Endometrial microvascular endothelial cells (primary cell): ENCODE measurements around the gene ARHGEF12. TPM values are rescaled to one million over a fixed set of nuclear protein-coding genes. Genes with fewer than 3 reads are reported as not detected.

ENCODE experiments used
- in situ Hi-C: cut with HindIII; loops from 2 replicates; pipeline ENCODE4 v1.10.0; 2017; ENCODE audit warnings: low sequenced_read_pairs, low pct_unique_long_range_greater_than_20kb; ENCODE audit errors: inconsistent ontology term
- total RNA-seq: library from RNA; depleted of rRNA; stranded (reverse); fragments of >200 nt; gene quantifications from one replicate; pipeline ENCODE4 v1.2.3, GENCODE V29; 2015; ENCODE audit errors: inconsistent ontology term

The ARHGEF12 gene
- total RNA-seq, 1 donor from 2014 or later = 60.8 TPM

DNA sequence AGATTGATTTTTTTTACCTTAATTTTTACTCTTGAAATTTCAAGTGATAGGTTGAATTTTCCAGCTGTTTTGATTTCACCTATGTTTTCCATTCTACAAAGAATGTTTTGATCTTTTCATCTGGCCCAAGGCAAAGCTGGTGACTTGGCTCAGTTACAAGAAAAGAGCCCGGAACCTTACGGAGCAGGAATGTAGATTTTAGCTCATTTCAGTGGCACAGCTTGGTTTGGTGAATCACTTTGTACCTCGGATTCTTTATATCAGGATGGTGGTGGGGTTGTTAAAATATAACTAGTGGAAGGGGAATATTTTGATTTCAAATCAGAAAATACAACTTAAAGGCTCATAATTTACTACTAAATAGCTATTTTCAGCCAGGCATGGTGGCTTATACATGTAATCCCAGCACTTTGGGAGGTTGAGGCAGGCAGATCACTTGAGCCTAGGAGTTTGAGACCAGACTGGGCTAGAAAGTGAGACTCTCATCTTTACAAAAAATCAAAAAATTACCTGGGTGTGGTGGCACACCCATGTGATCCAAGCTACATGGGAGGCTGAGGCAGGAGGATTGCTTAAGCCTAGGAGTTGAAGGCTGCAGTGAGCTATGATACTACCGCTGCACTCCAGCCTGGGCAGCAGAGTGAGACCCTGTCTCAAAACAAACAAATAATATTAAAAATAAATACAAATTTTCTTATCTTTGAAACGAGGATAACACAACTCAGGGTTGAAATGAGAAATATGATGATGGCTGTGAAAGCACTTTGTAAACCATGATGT is 166.0 kb downstream of the ARHGEF12 start:
- in situ Hi-C loops = loop anchor here (25.0 kb wide), 1 partner anchor 185 kb away; no protein-coding TSS in a partner anchor

DNA sequence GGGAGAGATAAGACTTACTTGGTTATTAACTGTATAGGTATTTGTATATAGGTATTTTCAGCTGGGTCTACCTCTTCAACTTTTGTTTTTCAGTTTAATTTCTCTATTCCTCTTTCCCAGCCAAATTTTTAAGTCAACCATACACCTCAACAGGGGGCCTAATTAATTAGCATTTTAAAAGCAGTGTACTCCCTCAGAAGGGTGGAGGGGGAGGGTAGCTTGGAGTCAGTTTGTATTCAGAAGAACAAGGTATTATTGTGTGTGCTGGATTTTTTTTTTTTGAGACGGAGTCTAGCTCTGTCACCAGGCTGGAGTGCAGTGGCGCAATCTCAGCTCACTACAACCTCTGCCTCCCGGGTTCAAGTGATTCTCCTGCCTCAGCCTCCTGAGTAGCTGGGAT is 167.3 kb downstream of the ARHGEF12 start:
- in situ Hi-C loops = loop anchor here (25.0 kb wide), 1 partner anchor 184 kb away; no protein-coding TSS in a partner anchor

- in situ Hi-C loops = loop anchor here (25.0 kb wide), 1 partner anchor 181 kb away; no protein-coding TSS in a partner anchor
These were observed 169.7 kb downstream of the ARHGEF12 start for GRCh38 chr11:120505801-120506425.

DNA sequence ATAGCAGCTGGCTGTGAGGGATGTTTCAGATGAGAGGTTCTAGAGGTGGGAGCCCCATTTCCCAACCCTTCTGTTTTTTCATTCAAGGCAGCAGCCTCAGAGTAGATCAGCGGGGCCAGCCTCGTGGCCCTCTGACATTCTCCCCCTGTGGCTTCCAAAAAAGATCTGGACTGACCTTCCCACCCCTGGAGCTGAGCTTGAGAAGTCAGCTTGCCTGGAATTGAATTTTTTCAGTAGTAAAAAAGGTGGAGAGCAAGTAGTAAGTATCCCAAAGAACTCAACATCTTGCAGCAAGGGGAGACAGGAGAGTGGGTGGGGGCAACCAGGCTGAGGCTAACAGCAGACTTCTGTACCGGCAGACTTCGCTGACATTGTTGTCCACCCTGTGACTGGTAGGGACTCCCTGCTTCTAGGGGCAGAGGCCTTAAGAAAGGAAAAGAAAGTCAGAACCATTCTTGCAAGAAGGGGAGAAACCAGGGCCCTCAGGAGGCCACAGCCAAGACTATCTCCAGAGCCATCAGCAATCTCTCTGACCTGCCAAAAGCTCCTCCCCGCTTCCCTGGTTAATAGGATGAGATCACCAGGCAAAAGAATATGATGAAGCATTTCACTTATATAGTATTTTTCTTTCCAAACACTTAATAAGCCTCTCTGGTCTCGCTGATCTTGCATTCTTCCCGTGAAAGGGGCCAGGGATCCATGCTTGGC is 173.3 kb downstream of the ARHGEF12 start:
- in situ Hi-C loops = loop anchor here (25.0 kb wide), 1 partner anchor 178 kb away; no protein-coding TSS in a partner anchor

- in situ Hi-C loops = loop anchor here (25.0 kb wide), 1 partner anchor 177 kb away; no protein-coding TSS in a partner anchor
These were observed 174.3 kb downstream of the ARHGEF12 start for GRCh38 chr11:120510406-120511115.

GRCh38 chr11:120511116-120511819 is 175.1 kb downstream of the ARHGEF12 start, which contains the start of gene GRIK4:
Gene GRIK4, plus strand, starts transcription at chr11:120511748. Its CDS starts 148,571 bp downstream, at chr11:120660319.
- in situ Hi-C loops = loop anchor here (25.0 kb wide), 1 partner anchor 176 kb away; no protein-coding TSS in a partner anchor

DNA sequence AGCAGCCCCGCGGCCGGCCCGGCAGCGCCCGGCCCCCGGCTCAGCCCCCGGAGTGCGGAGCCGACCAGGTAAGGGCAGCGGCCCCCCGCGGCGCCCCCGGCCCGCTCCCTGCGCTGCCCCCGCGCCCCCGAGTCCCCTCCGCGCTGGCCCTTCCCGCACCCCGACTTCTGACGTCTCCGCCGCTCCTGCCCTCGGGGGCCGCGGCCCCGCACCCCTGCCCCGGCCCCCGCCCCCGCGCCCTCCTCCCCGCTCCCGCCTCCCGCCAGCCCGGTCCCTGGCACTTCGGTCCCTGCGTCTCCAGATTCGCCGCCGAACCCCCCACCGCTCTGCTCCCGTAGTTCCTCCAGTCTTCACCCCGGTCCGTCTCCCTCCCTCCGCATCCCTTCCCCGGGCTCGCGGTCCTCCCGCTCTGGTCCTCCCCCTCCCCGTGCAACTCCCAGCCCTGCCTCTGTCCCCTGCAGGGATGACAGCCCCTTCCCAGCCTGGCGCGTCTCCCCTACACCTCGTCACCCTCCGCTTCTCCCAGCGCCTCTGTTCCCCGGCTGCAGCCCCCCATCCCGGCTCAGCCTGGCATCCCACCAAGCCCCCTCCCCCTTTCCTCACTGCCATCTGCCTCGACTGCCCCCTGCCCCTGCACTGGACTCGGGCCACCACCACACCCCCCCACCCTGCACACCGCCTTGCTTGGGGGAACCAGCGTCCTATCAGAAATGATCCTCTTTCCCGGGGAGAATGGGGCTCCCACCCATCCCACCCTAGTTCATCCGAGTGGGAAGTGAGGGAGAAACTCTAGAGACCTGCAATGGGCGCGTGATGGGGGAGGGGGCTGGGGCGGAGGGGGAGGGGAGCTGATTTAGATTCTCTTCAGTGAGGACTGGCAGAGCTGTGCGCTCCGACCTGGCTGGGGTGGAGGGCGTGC is 175.9 kb downstream of the ARHGEF12 start:
- in situ Hi-C loops = loop anchor here (25.0 kb wide), 1 partner anchor 175 kb away; no protein-coding TSS in a partner anchor

- in situ Hi-C loops = loop anchor here (25.0 kb wide), 1 partner anchor 174 kb away; no protein-coding TSS in a partner anchor
These were observed 176.7 kb downstream of the ARHGEF12 start for GRCh38 chr11:120512739-120513435.

DNA sequence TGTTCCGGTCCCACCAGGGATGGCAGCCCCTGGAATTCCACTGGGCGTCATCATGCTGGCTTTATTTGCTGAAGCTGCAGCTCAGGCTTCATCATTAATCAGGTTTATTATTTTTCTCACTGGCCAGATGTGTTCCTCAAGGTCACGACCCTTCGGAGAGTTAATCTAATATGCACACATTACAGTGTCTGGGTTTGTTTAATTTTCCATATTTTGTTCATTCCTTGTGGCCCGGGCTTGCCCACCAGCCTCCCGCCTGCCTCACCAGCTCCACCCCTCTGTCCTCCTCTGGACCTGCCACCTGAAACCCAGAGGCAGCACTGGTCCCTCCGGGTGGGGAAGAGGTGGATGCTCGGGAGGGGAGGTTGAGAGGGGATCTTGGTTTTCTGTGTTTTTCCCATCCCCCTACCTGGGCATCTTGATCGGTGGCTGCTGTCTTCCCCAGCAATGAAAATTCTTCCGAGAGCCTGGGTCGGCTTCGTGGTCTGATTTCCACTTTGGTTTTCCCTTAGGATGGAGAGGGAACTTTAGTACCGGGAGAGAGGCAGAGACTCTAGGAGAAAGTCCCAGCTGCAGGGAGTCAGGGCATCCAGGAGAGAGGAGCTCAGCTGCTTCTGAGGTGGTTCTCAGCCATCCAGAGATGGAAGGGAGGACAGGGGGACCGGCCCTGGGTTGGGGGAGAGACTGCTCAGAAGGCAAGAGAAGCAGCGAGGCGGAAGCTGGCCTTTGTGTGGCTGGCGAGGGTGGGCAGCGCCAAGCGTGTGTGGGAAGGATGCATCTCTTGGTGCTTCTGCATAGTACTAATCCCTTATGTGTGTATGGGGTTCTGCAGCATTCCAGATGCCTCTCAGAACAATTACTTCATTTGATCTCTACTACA is 177.5 kb downstream of the ARHGEF12 start:
- in situ Hi-C loops = loop anchor here (25.0 kb wide), 1 partner anchor 174 kb away; no protein-coding TSS in a partner anchor

GRCh38 chr11:120514541-120515121 is 178.4 kb downstream of the ARHGEF12 start:
- in situ Hi-C loops = loop anchor here (25.0 kb wide), 1 partner anchor 173 kb away; no protein-coding TSS in a partner anchor

DNA sequence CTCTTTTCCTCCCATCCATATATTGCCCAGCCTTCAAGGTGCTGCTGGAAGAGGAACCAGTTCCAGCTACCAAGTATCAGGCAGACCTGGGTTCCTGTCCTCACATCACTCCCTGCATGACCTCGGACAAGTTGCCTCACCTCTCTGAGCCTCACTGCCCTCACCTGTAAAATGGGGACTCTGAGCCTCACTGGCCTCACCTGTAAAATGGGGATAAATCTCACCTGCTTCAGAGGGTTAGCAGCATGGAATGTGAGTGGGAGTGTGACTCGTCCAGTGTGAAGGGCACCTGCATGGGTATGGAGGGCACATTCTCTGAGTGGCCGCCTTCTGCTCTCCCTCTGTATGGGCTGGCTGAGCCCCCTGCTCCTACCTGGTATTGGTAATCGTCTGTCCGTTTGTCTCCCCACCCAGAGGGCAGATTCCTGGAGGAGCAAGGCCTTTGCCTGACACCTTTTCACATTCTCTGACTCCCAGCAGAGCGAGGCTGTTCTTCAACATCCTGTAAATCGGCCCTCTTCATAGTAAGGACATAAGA is 179.0 kb downstream of the ARHGEF12 start:
- in situ Hi-C loops = loop anchor here (25.0 kb wide), 1 partner anchor 172 kb away; no protein-coding TSS in a partner anchor

GRCh38 chr11:120516461-120517389 is 180.5 kb downstream of the ARHGEF12 start:
- in situ Hi-C loops = loop anchor here (25.0 kb wide), 1 partner anchor 171 kb away; no protein-coding TSS in a partner anchor

GRCh38 chr11:120517390-120517761 is 181.2 kb downstream of the ARHGEF12 start:
- in situ Hi-C loops = loop anchor here (25.0 kb wide), 1 partner anchor 170 kb away; no protein-coding TSS in a partner anchor
